Lower leg skin (tissue), 4 donors: Measurements from ENCODE around the gene NUDT3. TPM values are rescaled to one million over a fixed set of nuclear protein-coding genes. Genes with fewer than 3 reads are reported as not detected.

ENCODE experiments used
- DNase-seq, 2 donors: peaks; one replicate each; pipeline ENCODE4 v3.0.0-alpha.2; 2019; ENCODE audit warnings: low spot score in 2 of 2
- H3K4me3 ChIP-seq: fragments of 200-600 bp; sonication (generic); 2 replicates; pipeline ENCODE4 v1.5.1; 2017; ENCODE audit warnings: mild to moderate bottlenecking, low read depth; ENCODE audit not compliant: poor library complexity, severe bottlenecking
- CTCF ChIP-seq, 3 donors: fragments of 450-650 bp; IDR thresholded peaks; one replicate each; pipeline ENCODE4 v1.5.1; 2016; ENCODE audit warnings: antibody characterized with exemption in 3 of 3, mild to moderate bottlenecking in 3 of 3, moderate library complexity in 2 of 3
- POLR2A ChIP-seq, 2 donors: fragments of 450-650 bp; IDR thresholded peaks; one replicate each; pipeline ENCODE4 v1.6.1; 2016 to 2017; ENCODE audit warnings: antibody characterized with exemption in 2 of 2, mild to moderate bottlenecking in 1 of 2, moderate library complexity in 1 of 2
- WGBS, 2 donors: methylation state at CpG; one replicate each; pipeline ENCODE4 v1.1.5; 2018; 5-methylcytosine and 5-hydroxymethylcytosine counted together
- intact Hi-C: fragments of 100-400 bp; cut with DNase I; formaldehyde crosslinking; loops from one replicate; pipeline ENCODE4 v1.15.0; 2023; ENCODE audit warnings: low total_unique reads
- total RNA-seq, 4 donors: library from RNA; depleted of rRNA; stranded (reverse); fragments of >200 nt; gene quantifications; one replicate each; pipeline ENCODE4 v1.1.0, GENCODE V29; 2016

Gene NUDT3
- total RNA-seq, 4 donors from 2014 or later, result 10.0 to 29.1 (median 19.9) TPM

DNA sequence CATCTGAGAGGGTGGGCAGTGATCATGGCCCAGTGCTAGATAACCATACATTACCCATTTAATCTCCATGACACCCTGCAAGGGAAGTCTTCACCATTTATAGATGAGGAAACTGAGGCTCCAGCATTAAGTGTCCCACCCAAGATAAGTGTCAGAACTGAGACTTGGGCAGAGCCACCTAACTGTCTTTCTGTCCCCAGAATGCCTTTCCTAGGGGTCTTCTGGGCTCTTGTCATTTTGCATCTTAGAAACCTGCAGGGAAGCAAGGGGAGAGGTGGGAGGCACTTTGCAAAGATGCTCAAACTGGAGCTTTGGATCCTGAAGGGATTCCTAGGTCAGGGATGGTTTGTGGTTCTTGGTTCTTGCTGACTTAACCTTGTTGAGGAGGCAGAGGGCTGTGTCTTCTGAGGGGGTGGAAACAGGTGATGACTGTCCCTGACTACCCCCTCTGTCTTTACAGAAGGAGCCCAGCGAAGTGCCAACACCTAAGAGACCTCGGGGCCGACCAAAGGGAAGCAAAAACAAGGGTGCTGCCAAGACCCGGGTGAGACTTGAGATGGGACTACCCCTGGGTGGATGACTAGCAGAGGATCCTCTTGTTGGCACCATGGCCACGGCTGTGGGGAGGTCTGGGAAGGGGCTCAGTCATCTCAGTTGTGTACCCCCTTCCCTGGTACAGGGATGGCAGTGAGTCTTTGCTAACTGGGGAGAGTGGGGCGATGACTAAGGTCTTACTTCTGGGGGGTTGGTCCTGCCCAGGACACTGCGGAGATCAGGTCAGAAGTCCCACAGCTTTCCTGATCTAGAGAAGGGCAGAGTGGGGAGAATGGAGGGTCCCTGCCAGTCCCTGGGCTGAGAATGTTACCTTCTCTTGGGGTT is 150.0 kb downstream of the NUDT3 start:
- TF ChIP-seq CTCF (IDR thresholded peaks at IDR 0.05) (no peak), POLR2A (IDR thresholded peaks at IDR 0.05) (no peak)
- intact Hi-C loops, result loop anchor here (10.0 kb wide), 1 partner anchor 172 kb away; no protein-coding TSS in a partner anchor
- 71 to 76% methylated on average over 7 of the region's 7 CpGs for WGBS, 2 donors

DNA sequence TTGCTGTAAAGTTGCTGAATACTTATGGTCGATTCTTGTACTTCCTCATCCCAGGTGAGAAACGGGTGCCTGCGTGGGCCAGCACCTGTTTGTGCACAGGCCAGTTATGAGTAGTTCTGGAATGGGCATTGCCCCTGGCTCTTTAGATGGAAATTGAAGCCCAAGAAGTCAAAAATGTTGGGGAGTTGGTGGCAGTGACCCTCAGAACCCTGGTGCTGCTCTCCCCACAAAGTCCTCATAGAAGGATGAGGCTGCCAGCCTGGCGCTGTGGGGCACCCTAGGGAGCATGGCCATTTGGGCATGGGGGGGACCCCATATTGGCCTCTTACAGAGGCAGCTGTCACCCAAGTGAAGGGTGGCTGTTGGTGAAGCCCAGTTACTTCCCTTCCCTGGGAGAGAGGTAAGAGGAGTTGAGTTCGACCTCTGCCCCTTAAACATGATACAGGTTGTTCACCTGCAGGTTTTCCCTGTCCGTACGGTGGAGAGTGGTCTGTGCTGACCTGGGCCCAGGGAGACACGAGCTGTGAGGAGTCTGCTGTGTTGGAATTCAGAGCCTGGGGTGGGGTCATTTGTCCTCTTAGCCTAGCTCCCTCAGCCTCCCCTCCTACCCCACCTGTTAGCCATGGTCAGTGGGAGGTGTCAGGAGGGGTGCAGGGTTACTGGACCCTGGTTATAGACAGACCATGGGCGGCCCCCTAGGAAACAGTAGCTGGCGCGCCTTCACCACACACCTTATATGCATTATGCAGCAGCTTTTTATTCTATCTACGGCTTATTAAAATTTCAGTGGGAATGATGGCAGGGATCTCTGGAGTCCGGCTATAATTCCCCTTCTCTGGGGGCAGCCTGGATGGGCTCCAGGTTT is 150.9 kb downstream of the NUDT3 start:
- DNase-seq, result peak in 1 of 2 donors; percentile 76
- intact Hi-C loops, result loop anchor here (10.0 kb wide), 1 partner anchor 173 kb away; no protein-coding TSS in a partner anchor
- TF ChIP-seq POLR2A (IDR thresholded peaks at IDR 0.05), result no peak
- no peak for TF ChIP-seq CTCF (IDR thresholded peaks at IDR 0.05)
- no peak overlapping the region for H3K4me3 ChIP-seq
- 91 to 94% methylated on average over 13 of the region's 13 CpGs for WGBS, 2 donors

More for the DNA sequence above, 150.0 kb downstream of the NUDT3 start:
- H3K4me3 ChIP-seq, result no peak overlapping the region
- peak in 1 of 2 donors; percentile 66 for DNase-seq

- 87 to 88% methylated on average over 22 of the region's 22 CpGs for WGBS, 2 donors
These were observed 151.9 kb downstream of the NUDT3 start for GRCh38 chr6:34240329-34241248.

GRCh38 chr6:34239893-34240292 is 152.6 kb downstream of the NUDT3 start:
- TF ChIP-seq POLR2A (IDR thresholded peaks at IDR 0.05) (no peak), CTCF (IDR thresholded peaks at IDR 0.05) (no peak)
- H3K4me3 ChIP-seq, result no peak overlapping the region
- 89 to 91% methylated on average over 2 of the region's 2 CpGs for WGBS, 2 donors
- intact Hi-C loops, result loop anchor here (10.0 kb wide), 1 partner anchor 175 kb away; no protein-coding TSS in a partner anchor
- peak in 1 of 2 donors; percentile 61 for DNase-seq

More at GRCh38 chr6:34240329-34241248, 151.9 kb downstream of the NUDT3 start:
- H3K4me3 ChIP-seq, result no peak overlapping the region
- no peak for TF ChIP-seq CTCF (IDR thresholded peaks at IDR 0.05)
- no peak for TF ChIP-seq POLR2A (IDR thresholded peaks at IDR 0.05)
- peak in 1 of 2 donors; percentile 85 for DNase-seq
- intact Hi-C loops, result loop anchor here (10.0 kb wide), 1 partner anchor 174 kb away; no protein-coding TSS in a partner anchor

GRCh38 chr6:34239500-34239825 is 153.0 kb downstream of the NUDT3 start:
- 76 to 77% methylated on average over 3 of the region's 3 CpGs for WGBS, 2 donors
- TF ChIP-seq CTCF (IDR thresholded peaks at IDR 0.05) (no peak), POLR2A (IDR thresholded peaks at IDR 0.05) (no peak)
- DNase-seq, result peak in 1 of 2 donors; percentile 6
- H3K4me3 ChIP-seq, result no peak overlapping the region
- intact Hi-C loops, result no loop called here
